Measurements from ENCODE around the gene AKAP6.

DNA sequence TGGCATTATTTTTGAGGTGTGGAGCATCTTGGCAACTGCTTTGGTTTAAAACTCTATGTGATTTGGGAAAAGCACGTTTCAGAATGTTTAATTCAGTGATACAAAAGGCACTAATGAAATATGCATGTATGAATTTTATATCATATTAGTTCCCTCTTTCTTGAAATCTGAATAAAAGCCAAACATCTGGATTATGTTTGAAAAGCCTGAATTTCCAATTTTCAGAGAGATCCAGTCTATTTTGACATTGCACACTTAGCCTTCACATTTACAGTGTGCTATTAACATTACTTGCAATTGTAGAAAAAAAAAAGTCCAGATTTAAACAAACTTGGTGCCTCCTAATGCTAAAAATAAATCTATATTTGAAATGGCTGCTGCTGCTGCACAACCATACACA lies 390.5 kb downstream of the AKAP6 start:
- TF ChIP-seq CTCF (IDR thresholded peaks at IDR 0.05) (no peak), POLR2A (IDR thresholded peaks at IDR 0.05) (no peak)
